ENCODE results near the gene USP33. TPM values are rescaled to one million over a fixed set of nuclear protein-coding genes. Genes with fewer than 3 reads are reported as not detected.

The USP33 gene
- 49.7 and 53.1 TPM in 2 replicates for total RNA-seq (2014; rRNA removed; shearing (Covaris generic))

DNA sequence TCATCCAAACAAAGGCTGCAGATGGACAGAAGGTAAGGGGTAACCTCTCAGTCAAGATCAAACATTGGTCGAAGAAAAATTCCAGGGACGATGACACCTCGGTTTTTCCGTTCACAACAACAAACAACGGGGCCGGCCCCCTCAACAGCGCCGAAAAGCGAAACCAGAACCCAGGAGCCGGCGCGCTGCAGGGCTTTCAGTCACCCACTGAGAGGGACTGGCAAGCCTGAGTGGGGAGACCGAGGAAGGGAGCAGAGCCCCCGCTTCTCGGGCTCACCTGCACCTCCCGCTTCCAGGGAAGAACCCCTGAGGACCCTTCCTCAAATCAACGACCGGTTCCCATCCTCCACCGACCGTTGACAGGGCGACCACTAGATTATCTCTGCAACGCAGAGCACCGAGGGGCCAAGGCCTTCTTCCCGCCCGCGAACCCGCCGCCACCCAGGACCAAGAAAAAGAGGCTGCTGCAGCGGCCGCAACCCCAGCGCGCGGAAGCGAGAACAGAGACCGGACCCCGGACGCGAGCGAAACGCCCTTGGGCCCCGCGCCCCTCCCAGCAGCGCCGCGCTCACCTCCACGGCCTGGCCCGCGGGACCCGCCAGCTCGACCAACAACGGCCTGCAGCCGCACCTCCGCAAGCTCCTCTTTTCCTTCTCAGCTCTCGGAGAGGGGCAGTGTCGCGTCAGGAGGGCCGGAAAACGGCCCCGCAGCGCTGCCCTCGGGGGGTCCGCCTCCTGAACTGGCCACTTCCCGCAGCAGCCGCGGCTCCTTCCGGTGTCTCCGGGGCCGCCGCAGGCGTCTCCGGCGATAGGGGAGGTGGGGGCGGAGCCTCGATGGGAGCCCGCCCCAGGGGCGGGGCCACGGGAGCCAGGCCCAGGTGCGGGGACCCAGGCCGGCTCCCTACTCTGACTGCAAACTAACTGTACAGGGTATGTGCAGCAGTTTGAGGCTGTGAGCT lies at the start of gene USP33:
TSS of gene USP33 (minus strand) at position 782 of the 958 bp plus-strand sequence. CDS start 18,155 bp downstream, outside the sequence.

DNA sequence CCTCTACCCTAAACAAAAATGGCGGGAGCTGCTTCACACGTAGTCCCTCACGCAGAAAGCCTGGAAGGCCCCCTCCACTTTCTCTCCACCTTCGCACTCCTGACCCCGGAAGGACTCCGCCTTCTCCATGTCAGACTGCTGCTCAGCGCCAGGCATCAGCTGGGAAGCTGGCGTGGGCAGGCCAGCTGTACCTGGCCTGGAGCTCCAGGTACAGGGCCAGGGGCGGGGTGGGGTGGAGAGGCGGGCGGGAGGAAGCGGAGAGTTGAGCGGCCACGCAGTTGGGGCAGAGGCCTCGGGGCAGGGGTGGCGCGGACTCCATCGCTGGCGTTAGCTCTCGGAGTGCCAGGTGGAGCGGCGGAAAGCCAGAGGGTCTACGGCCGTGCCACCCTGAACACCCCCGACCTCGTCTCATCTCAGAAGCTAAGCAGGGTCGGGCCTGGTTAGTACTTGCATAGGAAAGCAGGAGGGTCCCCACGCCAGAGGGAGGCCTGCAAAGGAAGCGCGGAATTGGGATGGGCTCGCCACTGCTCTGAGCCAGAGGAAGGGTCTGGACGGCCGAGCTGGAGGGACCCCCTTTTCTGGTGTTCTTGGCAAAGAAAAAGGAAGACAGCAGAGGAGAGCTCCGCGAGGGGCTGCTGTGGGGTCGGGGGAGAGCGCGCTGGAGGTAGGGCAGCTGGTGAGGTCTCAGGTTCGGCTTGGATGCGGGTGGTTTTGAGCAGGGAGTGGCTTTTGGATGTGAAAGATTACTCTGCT lies 20.1 kb upstream of the USP33 start, which contains the start of gene MIGA1:
TSS of gene MIGA1 (plus strand) at position 121 of the 753 bp plus-strand sequence. CDS start 3,604 bp downstream, outside the sequence.

DNA sequence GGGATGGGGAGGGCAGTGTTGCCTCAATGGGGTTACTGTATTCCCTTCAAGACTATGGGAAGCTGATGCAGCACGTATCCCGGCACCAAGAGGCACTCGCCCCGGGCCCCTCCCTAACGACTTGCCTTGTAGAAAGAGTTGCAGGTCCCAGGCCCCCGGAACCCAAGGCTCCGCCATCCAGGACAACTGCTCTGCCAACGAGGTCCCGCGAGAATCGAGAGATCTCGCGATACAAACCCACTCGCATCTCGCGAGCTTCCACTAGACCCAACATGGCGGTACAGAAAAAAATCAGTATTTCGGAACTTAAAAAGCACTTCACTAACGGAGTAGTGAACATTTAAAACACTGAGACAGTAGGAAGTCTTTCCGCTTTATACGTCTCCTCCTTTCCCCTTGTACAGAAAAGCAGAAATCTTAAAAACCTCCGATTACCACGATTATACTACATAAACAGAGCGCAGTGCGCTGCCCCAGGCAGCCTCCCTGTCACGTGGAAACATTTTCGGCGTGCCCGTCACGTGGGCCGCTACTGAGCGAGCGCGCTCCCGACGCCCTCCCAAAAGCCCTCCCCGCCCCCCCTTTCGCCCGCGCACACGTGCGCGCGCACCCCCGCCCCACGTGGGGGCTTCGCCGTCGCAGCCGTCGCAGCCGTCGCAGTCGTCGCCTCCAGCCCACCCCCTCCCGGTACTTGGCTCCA lies 77.0 kb downstream of the USP33 start, which contains the start of gene ZZZ3:
TSS of gene ZZZ3 (minus strand) at position 199 of the 700 bp plus-strand sequence. CDS start 49,304 bp downstream, outside the sequence.

Other genes starting within 250 kb of the USP33 start
- gene ZZZ3, start 77.2 kb downstream of the USP33 start, total RNA-seq (2014; rRNA removed; shearing (Covaris generic)): 96.7 and 109 TPM in 2 replicates
- gene MIGA1, start 19.8 kb upstream of the USP33 start, total RNA-seq (2014; rRNA removed; shearing (Covaris generic)): 8.1 and 8.5 TPM in 2 replicates
- 1.5 and 2.5 TPM in 2 replicates for gene NEXN, start 128.8 kb upstream of the USP33 start, total RNA-seq (2014; rRNA removed; shearing (Covaris generic))
- gene FUBP1, start 219.2 kb upstream of the USP33 start, total RNA-seq (2014; rRNA removed; shearing (Covaris generic)): 159 and 163 TPM in 2 replicates
- 4.1 and 15.8 TPM in 2 replicates for gene DNAJB4, start 245.1 kb upstream of the USP33 start, total RNA-seq (2014; rRNA removed; shearing (Covaris generic))

All from A375 (cell line).